ENCODE results near the gene SSR4. TPM values are rescaled to one million over a fixed set of nuclear protein-coding genes. Genes with fewer than 3 reads are reported as not detected.

Gene SSR4
- total and polyA plus RNA-seq, 2 of the 13 experiments (the other 11 are each of a cell fraction or from before 2014, with no cell fraction given): 214 to 288 TPM

- no peak for TF ChIP-seq FOXP1 (IDR thresholded peaks at IDR 0.05)
- TF ChIP-seq FOXP1 (CRISPR knock-in tag; IDR thresholded peaks at IDR 0.05): no peak
- TF ChIP-seq ZNF468 (CRISPR knock-in tag; IDR thresholded peaks at IDR 0.05): no peak
- 0 out of 2 replicates have a peak, but pooled peaks have one; percentile 53 for TF ChIP-seq SNAPC4 (CRISPR knock-in tag; IDR thresholded peaks at IDR 0.05)
- TF ChIP-seq ZNF251 (CRISPR knock-in tag; IDR thresholded peaks at IDR 0.05): no peak
- peak; percentile 57; the same call in 1 of the 2 replicates for TF ChIP-seq ZNF547 (CRISPR knock-in tag; IDR thresholded peaks at IDR 0.05)
- TF ChIP-seq TBX3 (IDR thresholded peaks at IDR 0.05; ENCODE audit: borderline replicate concordance): peak; percentile 64; the same call in 1 of the 2 replicates
- TF ChIP-seq SAP130 (CRISPR knock-in tag; IDR thresholded peaks at IDR 0.05; ENCODE audit: low read depth): peak; percentile 82
- TF ChIP-seq MLX (CRISPR knock-in tag; IDR thresholded peaks at IDR 0.05): no peak
- peak; percentile 14; the same call in 1 of the 2 replicates for TF ChIP-seq ZBTB38 (CRISPR knock-in tag; IDR thresholded peaks at IDR 0.05)
- TF ChIP-seq SPEN (CRISPR knock-in tag; IDR thresholded peaks at IDR 0.05; ENCODE audit: low read depth): peak; percentile 74
- TF ChIP-seq NCOA5 (CRISPR knock-in tag; IDR thresholded peaks at IDR 0.05): no peak
- 0 out of 2 replicates have a peak, but pooled peaks have one; percentile 19 for TF ChIP-seq ZNF891 (CRISPR knock-in tag; IDR thresholded peaks at IDR 0.05)
- no peak; a peak in 2 of 4 replicates for TF ChIP-seq HMGXB4 (CRISPR knock-in tag; IDR thresholded peaks at IDR 0.05; ENCODE audit: borderline replicate concordance in 1 of 2, low read depth in 1 of 2)
- TF ChIP-seq ZNF530 (CRISPR knock-in tag; IDR thresholded peaks at IDR 0.05; ENCODE audit: low read depth): no peak
- no peak for TF ChIP-seq MTF1 (CRISPR knock-in tag; IDR thresholded peaks at IDR 0.05)
- TF ChIP-seq NR1H2 (CRISPR knock-in tag; IDR thresholded peaks at IDR 0.05; ENCODE audit: borderline replicate concordance, low read depth): no peak
- peak; percentile 94 for TF ChIP-seq GABPB1 (CRISPR knock-in tag; IDR thresholded peaks at IDR 0.05)
- no peak for TF ChIP-seq HIC2 (CRISPR knock-in tag; IDR thresholded peaks at IDR 0.05; ENCODE audit: low read depth)
- TF ChIP-seq ZNF740 (CRISPR knock-in tag; IDR thresholded peaks at IDR 0.05): peak; percentile 97
Observed at GRCh38 chrX:153794018-153794896, at the start of gene SSR4, which contains the start of gene IDH3G (continued).
